ENCODE results near the gene GAPDHS.

Gene GAPDHS

DNA sequence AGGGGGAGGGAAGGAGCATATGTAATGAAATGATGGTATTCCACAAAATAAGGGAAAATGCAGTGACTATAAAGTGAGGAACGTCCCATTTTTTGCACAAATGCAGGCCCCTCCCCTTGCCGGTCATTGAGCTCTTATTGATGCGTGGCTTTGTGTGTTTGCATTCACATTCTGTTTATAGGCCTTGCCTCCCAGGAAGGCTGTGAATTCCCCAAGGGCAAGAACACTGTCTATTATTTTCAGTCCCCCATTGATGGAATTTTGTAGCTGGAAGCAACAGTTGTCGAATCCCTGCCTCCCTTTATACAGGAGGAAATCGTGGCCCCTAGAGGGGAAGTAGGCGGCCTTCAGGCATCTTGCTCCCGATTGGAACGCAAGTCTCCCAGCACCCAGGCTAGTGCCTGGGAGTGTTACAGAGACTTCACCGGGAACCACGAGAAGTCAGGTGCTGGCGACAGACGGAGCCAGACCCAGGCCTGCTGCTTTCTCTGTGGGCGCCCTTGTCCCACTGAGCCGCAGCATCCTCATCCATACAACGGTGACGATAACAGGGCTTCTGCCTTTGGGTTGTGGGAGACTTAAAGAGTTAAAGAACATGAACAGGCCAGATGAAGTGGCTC lies 12.0 kb upstream of the GAPDHS start:
- 68 to 72% methylated on average over 16 of the region's 16 CpGs for WGBS, 2 experiments
- no peaks in the 10 kb centered on the region for H3K9me3 ChIP-seq (ENCODE audit: control insufficient read depth, low read length)
- no peak overlapping the region for H3K27ac ChIP-seq (ENCODE audit: insufficient read depth, low read depth, low read length, poor library complexity, severe bottlenecking)
- H3K4me3 ChIP-seq (ENCODE audit: insufficient read depth, low read depth, low read length) = no peak overlapping the region
- peaks cover 13% of the 10 kb centered on the region for H3K4me1 ChIP-seq (ENCODE audit: control insufficient read depth, insufficient read depth, low read length)
- H3K27me3 ChIP-seq (ENCODE audit: control insufficient read depth, insufficient read depth, low read length, poor library complexity, severe bottlenecking) = no peaks in the 10 kb centered on the region
- no peaks in the 10 kb centered on the region for H3K36me3 ChIP-seq (ENCODE audit: control insufficient read depth, insufficient read depth, low read length)

- 89 to 90% methylated on average over 12 of the region's 12 CpGs for WGBS, 2 experiments
- Histone ChIP-seq H3K27ac (ENCODE audit: insufficient read depth, low read depth, low read length, poor library complexity, severe bottlenecking) (no peak overlapping the region), H3K4me1 (ENCODE audit: control insufficient read depth, insufficient read depth, low read length) (peaks cover 13% of the 10 kb centered on the region), H3K36me3 (ENCODE audit: control insufficient read depth, insufficient read depth, low read length) (no peaks in the 10 kb centered on the region), H3K4me3 (ENCODE audit: insufficient read depth, low read depth, low read length) (no peak overlapping the region), H3K27me3 (ENCODE audit: control insufficient read depth, insufficient read depth, low read length, poor library complexity, severe bottlenecking) (no peaks in the 10 kb centered on the region), H3K9me3 (ENCODE audit: control insufficient read depth, low read length) (no peaks in the 10 kb centered on the region)
These were observed 10.4 kb upstream of the GAPDHS start for GRCh38 chr19:35522745-35523327.

DNA sequence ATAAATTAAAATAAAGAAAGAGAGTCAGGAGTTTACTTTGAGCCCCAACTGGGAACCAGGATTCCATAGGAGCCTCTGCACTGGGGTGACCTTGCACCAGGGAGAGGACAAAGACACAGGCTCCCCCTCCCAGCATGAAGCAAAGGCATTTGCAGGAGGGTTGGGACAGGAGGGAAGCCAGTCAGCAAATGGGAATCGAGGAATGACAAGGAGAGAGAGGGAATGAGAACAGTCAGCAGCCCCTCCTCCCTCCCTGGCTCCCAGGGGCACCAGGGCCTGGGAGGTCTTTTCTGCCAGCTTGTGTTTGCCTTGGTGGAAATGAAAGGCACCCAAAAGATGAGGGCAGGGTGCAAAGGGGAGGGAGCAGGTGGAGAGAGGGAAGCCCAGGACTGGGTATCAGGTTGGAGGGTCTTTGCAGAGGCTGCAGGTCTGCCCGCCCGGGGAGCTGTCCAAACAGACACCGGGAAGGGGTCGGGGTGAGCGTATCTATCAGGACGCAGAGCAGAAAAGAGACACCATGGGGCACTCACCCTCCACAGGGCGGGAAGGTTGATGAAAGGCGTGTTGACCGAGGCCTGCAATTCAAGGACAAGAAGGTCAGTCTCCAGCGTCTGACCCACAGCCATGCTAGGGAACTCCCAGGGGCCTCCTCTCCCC lies 8.9 kb upstream of the GAPDHS start:
- Histone ChIP-seq H3K27me3 (ENCODE audit: control insufficient read depth, insufficient read depth, low read length, poor library complexity, severe bottlenecking) (no peaks in the 10 kb centered on the region), H3K4me3 (ENCODE audit: insufficient read depth, low read depth, low read length) (no peak overlapping the region), H3K9me3 (ENCODE audit: control insufficient read depth, low read length) (no peaks in the 10 kb centered on the region), H3K36me3 (ENCODE audit: control insufficient read depth, insufficient read depth, low read length) (no peaks in the 10 kb centered on the region), H3K27ac (ENCODE audit: insufficient read depth, low read depth, low read length, poor library complexity, severe bottlenecking) (no peak overlapping the region), H3K4me1 (ENCODE audit: control insufficient read depth, insufficient read depth, low read length) (peaks cover 13% of the 10 kb centered on the region)
- 10 to 13% methylated on average over 11 of the region's 11 CpGs for WGBS, 2 experiments

GRCh38 chr19:35525873-35526272 lies 7.4 kb upstream of the GAPDHS start:
- Histone ChIP-seq H3K4me3 (ENCODE audit: insufficient read depth, low read depth, low read length) (no peak overlapping the region), H3K36me3 (ENCODE audit: control insufficient read depth, insufficient read depth, low read length) (no peaks in the 10 kb centered on the region), H3K27me3 (ENCODE audit: control insufficient read depth, insufficient read depth, low read length, poor library complexity, severe bottlenecking) (no peaks in the 10 kb centered on the region), H3K27ac (ENCODE audit: insufficient read depth, low read depth, low read length, poor library complexity, severe bottlenecking) (no peak overlapping the region), H3K4me1 (ENCODE audit: control insufficient read depth, insufficient read depth, low read length) (peaks cover 13% of the 10 kb centered on the region), H3K9me3 (ENCODE audit: control insufficient read depth, low read length) (no peaks in the 10 kb centered on the region)
- 94 to 95% methylated on average over 4 of the region's 4 CpGs for WGBS, 2 experiments

- peaks cover 18% of the 10 kb centered on the region for H3K4me1 ChIP-seq (ENCODE audit: control insufficient read depth, insufficient read depth, low read length)
- no peaks in the 10 kb centered on the region for H3K36me3 ChIP-seq (ENCODE audit: control insufficient read depth, insufficient read depth, low read length)
- H3K9me3 ChIP-seq (ENCODE audit: control insufficient read depth, low read length) = no peaks in the 10 kb centered on the region
- H3K27me3 ChIP-seq (ENCODE audit: control insufficient read depth, insufficient read depth, low read length, poor library complexity, severe bottlenecking) = no peaks in the 10 kb centered on the region
- no peak within 1 kb of the TSS for H3K4me3 ChIP-seq (ENCODE audit: insufficient read depth, low read depth, low read length)
- H3K27ac ChIP-seq (ENCODE audit: insufficient read depth, low read depth, low read length, poor library complexity, severe bottlenecking) = no peak within 1 kb of the TSS
- WGBS, 2 experiments = 88% methylated on average over 11 of the region's 11 CpGs
These were observed 4.8 kb upstream of the GAPDHS start, which contains the start of gene SBSN for GRCh38 chr19:35528218-35529038. Gene SBSN (minus strand): TSS chr19:35528311. CDS start chr19:35528281, 30 bp downstream.

- H3K36me3 ChIP-seq (ENCODE audit: control insufficient read depth, insufficient read depth, low read length) = no peaks in the 10 kb centered on the region
- peaks cover 12% of the 10 kb centered on the region for H3K4me1 ChIP-seq (ENCODE audit: control insufficient read depth, insufficient read depth, low read length)
- H3K4me3 ChIP-seq (ENCODE audit: insufficient read depth, low read depth, low read length) = no peak overlapping the region
- no peaks in the 10 kb centered on the region for H3K27me3 ChIP-seq (ENCODE audit: control insufficient read depth, insufficient read depth, low read length, poor library complexity, severe bottlenecking)
- H3K27ac ChIP-seq (ENCODE audit: insufficient read depth, low read depth, low read length, poor library complexity, severe bottlenecking) = no peak overlapping the region
- WGBS, 2 experiments = 84 to 86% methylated on average over 19 of the region's 19 CpGs
- H3K9me3 ChIP-seq (ENCODE audit: control insufficient read depth, low read length) = no peaks in the 10 kb centered on the region
These were observed 3.7 kb upstream of the GAPDHS start for GRCh38 chr19:35529241-35530218.

DNA sequence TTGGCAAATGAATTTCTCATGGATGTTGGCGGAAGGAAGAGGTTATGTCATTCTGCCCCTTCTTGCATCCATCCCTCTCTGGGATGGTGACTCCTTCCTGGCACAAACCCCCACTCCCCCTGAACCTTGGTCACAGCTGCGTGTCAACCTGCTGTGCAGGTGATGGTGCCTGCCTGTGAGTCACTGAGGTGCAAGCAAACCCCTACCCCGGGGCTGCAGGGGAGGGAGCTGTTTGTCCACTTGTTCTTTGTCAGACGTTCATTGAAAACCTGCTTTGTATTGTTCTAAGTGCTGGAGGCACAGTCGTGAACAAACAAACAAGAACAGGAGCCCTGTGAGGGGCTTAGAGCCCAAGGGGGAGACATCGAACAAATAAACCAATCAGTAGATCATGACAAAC lies 2.0 kb upstream of the GAPDHS start:
- H3K9me3 ChIP-seq (ENCODE audit: control insufficient read depth, low read length) = no peaks in the 10 kb centered on the region
- 40 to 51% methylated on average over 6 of the region's 6 CpGs for WGBS, 2 experiments
- no peaks in the 10 kb centered on the region for H3K36me3 ChIP-seq (ENCODE audit: control insufficient read depth, insufficient read depth, low read length)
- no peak overlapping the region for H3K27ac ChIP-seq (ENCODE audit: insufficient read depth, low read depth, low read length, poor library complexity, severe bottlenecking)
- no peaks in the 10 kb centered on the region for H3K27me3 ChIP-seq (ENCODE audit: control insufficient read depth, insufficient read depth, low read length, poor library complexity, severe bottlenecking)
- H3K4me3 ChIP-seq (ENCODE audit: insufficient read depth, low read depth, low read length) = no peak overlapping the region
- peaks cover 5% of the 10 kb centered on the region for H3K4me1 ChIP-seq (ENCODE audit: control insufficient read depth, insufficient read depth, low read length)

DNA sequence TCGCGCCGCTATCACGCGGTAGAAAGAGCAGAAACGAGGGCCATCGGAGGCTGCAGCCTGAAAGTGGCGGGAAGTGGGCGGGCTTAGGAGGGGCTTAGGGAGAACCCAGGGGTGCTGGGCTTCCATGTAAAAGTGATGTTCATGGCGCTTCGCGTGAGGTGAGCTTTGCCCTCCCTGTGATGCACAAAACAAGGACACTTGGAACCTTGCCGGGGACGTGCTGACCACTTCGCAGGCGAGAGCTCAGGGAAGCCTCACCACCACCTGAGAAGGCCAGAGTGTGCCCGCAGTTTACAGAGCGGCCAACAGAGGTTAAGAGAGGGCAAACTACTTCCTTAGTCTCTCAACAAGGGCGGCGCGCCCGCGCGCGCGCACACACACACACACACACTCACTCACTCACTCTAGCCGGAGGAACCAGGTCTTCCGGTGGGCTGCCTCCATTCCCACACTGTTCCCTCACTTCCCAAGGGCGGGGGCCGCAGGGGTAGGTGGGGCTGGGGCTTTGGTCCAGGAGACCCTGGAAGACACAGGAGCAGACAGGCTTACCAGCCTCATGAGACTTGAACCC lies 651 bp downstream of the GAPDHS start:
- Histone ChIP-seq H3K4me1 (ENCODE audit: control insufficient read depth, insufficient read depth, low read length) (peaks cover 5% of the 10 kb centered on the region), H3K27ac (ENCODE audit: insufficient read depth, low read depth, low read length, poor library complexity, severe bottlenecking) (no peak overlapping the region), H3K27me3 (ENCODE audit: control insufficient read depth, insufficient read depth, low read length, poor library complexity, severe bottlenecking) (no peaks in the 10 kb centered on the region), H3K4me3 (ENCODE audit: insufficient read depth, low read depth, low read length) (no peak overlapping the region), H3K36me3 (ENCODE audit: control insufficient read depth, insufficient read depth, low read length) (no peaks in the 10 kb centered on the region), H3K9me3 (ENCODE audit: control insufficient read depth, low read length) (no peaks in the 10 kb centered on the region)
- WGBS, 2 experiments = 84 to 87% methylated on average over 30 of the region's 30 CpGs

DNA sequence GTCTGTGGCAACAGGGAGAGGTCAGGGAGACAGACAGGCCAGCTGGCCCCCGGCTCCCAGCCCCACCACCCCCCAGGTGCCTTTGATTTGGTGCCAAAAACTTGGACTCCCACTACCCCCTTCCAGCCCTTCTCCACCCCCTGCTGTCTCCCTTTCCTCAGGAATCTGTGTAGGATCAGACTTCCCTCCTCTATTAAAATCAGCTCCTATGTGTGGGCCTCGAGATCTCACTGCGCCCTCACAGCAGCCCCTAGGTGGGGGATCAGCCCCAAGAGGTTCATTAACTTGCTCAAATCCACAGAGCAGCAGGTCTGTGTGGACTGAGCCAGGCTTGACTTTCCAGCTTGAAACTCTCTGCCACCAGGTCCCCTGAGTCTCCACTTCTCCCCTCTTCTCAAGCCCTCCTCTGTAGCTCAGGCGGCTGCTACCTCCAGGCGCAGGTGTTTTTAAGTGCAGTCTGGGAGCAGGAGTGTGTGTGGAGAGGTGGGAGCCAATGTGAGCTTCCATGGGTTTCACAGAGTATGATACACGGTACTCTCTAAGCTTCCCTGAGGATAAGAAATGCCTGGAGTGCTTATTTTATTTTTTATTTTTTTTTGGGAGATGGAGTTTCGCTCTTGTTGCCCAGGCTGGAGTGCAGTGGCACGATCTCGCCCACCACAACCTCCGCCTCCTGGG lies 1.7 kb downstream of the GAPDHS start:
- 83 to 84% methylated on average over 10 of the region's 10 CpGs for WGBS, 2 experiments
- Histone ChIP-seq H3K4me1 (ENCODE audit: control insufficient read depth, insufficient read depth, low read length) (peaks cover 5% of the 10 kb centered on the region), H3K27ac (ENCODE audit: insufficient read depth, low read depth, low read length, poor library complexity, severe bottlenecking) (no peak overlapping the region), H3K27me3 (ENCODE audit: control insufficient read depth, insufficient read depth, low read length, poor library complexity, severe bottlenecking) (no peaks in the 10 kb centered on the region), H3K36me3 (ENCODE audit: control insufficient read depth, insufficient read depth, low read length) (no peaks in the 10 kb centered on the region), H3K9me3 (ENCODE audit: control insufficient read depth, low read length) (no peaks in the 10 kb centered on the region), H3K4me3 (ENCODE audit: insufficient read depth, low read depth, low read length) (no peak overlapping the region)

Measured in ectodermal cell (in vitro differentiated cells).